Calu3 (cell line): ENCODE data around the gene PRG3. TPM values are rescaled to one million over a fixed set of nuclear protein-coding genes. Genes with fewer than 3 reads are reported as not detected.

Experiments
- BruUV-seq: library from RNA; stranded (reverse); fragments of 400-500 nt; replicated peaks from 2 replicates; lab custom pipeline; 2021; lab: Mats Ljungman, UMichigan
- CTCF ChIA-PET: fragments of 300-600 bp; sonication (Branson Sonifier 250); formaldehyde crosslinking; loops from one replicate; lab custom pipeline; 2022; ENCODE audit warnings: antibody characterized with exemption; lab: Charles Lee
- DNase-seq: peaks from one replicate; pipeline ENCODE4 v3.0.0; 2022
- H3K27ac Mint-ChIP-seq: one replicate; pipeline ENCODE4 v1.8.0; 2022; ENCODE audit warnings: mixed read lengths; ENCODE audit not compliant: unreplicated experiment
- H3K27me3 Mint-ChIP-seq: one replicate; pipeline ENCODE4 v1.8.0; 2022; ENCODE audit warnings: mixed read lengths; ENCODE audit not compliant: unreplicated experiment
- H3K36me3 Mint-ChIP-seq: one replicate; pipeline ENCODE4 v1.8.0; 2022; ENCODE audit warnings: mild to moderate bottlenecking, moderate library complexity, mixed read lengths; ENCODE audit not compliant: insufficient read depth, unreplicated experiment
- H3K4me1 Mint-ChIP-seq: one replicate; pipeline ENCODE4 v1.8.0; 2022; ENCODE audit warnings: mild to moderate bottlenecking, low read depth, mixed read lengths; ENCODE audit not compliant: unreplicated experiment
- H3K4me3 Mint-ChIP-seq: one replicate; pipeline ENCODE4 v1.8.0; 2022; ENCODE audit warnings: mild to moderate bottlenecking, low read depth, moderate library complexity, mixed read lengths; ENCODE audit not compliant: unreplicated experiment
- H3K9me3 Mint-ChIP-seq: one replicate; pipeline ENCODE4 v1.8.0; 2022; ENCODE audit warnings: low read depth, mixed read lengths; ENCODE audit not compliant: unreplicated experiment
- CTCF ChIP-seq: fragments of 200-600 bp; IDR thresholded peaks from one replicate; pipeline ENCODE4 v1.8.0; 2022; ENCODE audit warnings: antibody characterized with exemption; ENCODE audit not compliant: unreplicated experiment
- intact Hi-C: fragments of 100-400 bp; cut with micrococcal nuclease; formaldehyde crosslinking; loops from one replicate; pipeline ENCODE4 v1.10.0; 2022; ENCODE audit not compliant: unreplicated experiment
- total RNA-seq: library from RNA; stranded (reverse); gene quantifications from 2 replicates; pipeline ENCODE4 v1.2.3, GENCODE V29; 2022

Gene PRG3
- total RNA-seq, 1 experiment from 2014 or later, result not detected

DNA sequence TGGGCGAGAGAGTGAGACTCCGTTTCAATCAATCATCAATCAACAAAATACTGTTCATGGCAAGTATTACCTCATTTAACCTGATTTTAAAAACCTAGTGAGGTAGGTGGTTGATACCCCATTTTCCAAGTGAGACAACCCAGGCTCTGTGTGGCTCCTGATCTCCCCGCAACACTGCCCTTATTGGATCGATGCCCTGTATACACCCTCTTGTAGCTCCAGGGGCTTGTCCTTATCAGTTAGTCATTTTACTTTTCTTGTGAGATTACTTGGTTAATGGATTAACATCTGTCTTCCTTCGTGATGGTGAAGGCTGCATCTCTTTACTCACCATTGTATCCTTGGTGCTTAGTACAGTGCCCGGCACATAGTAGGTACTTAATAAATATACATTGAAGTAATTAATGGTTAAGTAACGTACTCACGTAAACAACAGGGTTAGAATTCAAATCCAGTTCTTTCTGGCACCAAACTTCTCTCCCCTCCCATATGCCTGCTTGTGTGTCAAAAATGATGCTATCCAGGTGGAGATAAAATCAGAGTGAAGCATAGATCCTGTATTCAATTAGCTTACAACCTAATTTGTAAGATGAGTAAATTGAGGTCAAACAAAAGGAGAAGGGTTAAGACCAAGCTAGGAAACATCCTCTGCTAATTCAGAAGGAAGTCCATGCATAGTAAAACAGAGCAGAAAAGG, 11.3 kb upstream of the PRG3 start:
- no peaks in the 10 kb centered on the region for H3K4me1 Mint-ChIP-seq
- H3K27ac Mint-ChIP-seq, result no peak overlapping the region
- DNase-seq, result no peak
- BruUV-seq, result no TSS peak
- intact Hi-C loops, result no loop called here
- H3K9me3 Mint-ChIP-seq, result no peaks in the 10 kb centered on the region
- no peak for TF ChIP-seq CTCF
- H3K27me3 Mint-ChIP-seq, result peaks cover 49% of the 10 kb centered on the region
- CTCF ChIA-PET, result no interaction called here
- no peak overlapping the region for H3K4me3 Mint-ChIP-seq
- no peaks in the 10 kb centered on the region for H3K36me3 Mint-ChIP-seq

DNA sequence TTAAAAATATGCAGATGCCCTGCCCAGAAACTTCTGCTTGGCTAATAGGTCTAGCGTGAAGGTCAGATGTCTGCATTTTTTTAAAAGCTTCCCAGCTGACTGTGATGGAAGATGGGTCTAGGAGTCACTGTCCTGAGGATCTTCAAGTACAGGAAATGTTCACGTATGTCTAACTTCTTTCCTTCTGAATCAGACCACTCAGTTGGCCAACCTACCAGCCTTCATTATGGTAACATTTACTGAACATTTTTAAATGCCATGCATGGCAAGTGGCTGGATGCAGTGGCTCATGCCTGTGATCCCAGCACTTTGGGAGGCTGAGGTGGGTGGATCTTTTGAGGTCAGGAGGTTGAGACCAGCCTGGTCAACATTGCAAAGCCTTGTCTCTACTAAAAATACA, 10.6 kb upstream of the PRG3 start:
- no peak overlapping the region for H3K27ac Mint-ChIP-seq
- no peaks in the 10 kb centered on the region for H3K9me3 Mint-ChIP-seq
- no peak for TF ChIP-seq CTCF
- no peaks in the 10 kb centered on the region for H3K36me3 Mint-ChIP-seq
- no peaks in the 10 kb centered on the region for H3K4me1 Mint-ChIP-seq
- H3K4me3 Mint-ChIP-seq, result no peak overlapping the region
- H3K27me3 Mint-ChIP-seq, result peaks cover 56% of the 10 kb centered on the region
- CTCF ChIA-PET, result no interaction called here
- intact Hi-C loops, result no loop called here
- no peak for DNase-seq
- BruUV-seq, result no TSS peak

GRCh38 chr11:57391111-57391510, 10.2 kb upstream of the PRG3 start:
- no peak for TF ChIP-seq CTCF
- CTCF ChIA-PET, result no interaction called here
- no peak overlapping the region for H3K27ac Mint-ChIP-seq
- H3K9me3 Mint-ChIP-seq, result no peaks in the 10 kb centered on the region
- no TSS peak for BruUV-seq
- H3K4me1 Mint-ChIP-seq, result no peaks in the 10 kb centered on the region
- DNase-seq, result no peak
- H3K27me3 Mint-ChIP-seq, result peaks cover 60% of the 10 kb centered on the region
- no peaks in the 10 kb centered on the region for H3K36me3 Mint-ChIP-seq
- H3K4me3 Mint-ChIP-seq, result no peak overlapping the region
- intact Hi-C loops, result no loop called here

DNA sequence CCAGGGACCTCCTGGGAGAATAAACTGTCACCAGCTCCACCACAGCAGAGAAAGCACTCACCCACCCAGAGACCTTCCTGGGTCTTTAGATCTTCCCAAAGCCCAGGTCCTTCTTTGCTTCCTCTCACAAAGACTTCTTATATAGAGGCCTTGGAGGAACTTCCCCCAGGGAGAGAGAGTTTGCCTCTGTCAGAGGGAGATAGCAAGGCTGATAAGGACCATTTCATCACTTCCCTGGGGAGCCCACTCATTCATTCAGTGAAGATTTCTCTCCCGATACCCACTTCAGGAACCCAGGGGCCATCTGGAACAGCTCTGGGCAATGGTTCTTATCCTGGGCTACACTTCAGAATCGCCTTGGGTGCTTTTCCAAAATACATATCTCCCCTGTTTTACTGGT, 9.6 kb upstream of the PRG3 start, which contains the start of gene PRG2:
TSS of gene PRG2 (minus strand) at position 116 of the 400 bp plus-strand sequence. CDS start 706 bp downstream, outside the sequence.
- Mint-ChIP-seq H3K4me3 (no peak within 1 kb of the TSS), H3K27ac (no peak within 1 kb of the TSS), H3K9me3 (no peaks in the 10 kb centered on the region), H3K4me1 (no peaks in the 10 kb centered on the region), H3K27me3 (peaks cover 66% of the 10 kb centered on the region), H3K36me3 (no peaks in the 10 kb centered on the region)
- no peak for DNase-seq
- intact Hi-C loops, result no loop called here
- BruUV-seq, result no TSS peak
- TF ChIP-seq CTCF, result no peak
- CTCF ChIA-PET, result no interaction called here
